Glomerular visceral epithelial cell (primary cell): ENCODE measurements around the gene SH3RF3.

ENCODE experiments used
- DNase-seq: peaks from one replicate; pipeline ENCODE4 v3.0.0-alpha.2; 2016; ENCODE audit errors: extremely low spot score

Gene SH3RF3

GRCh38 chr2:109538546-109538945 lies 409.5 kb downstream of the SH3RF3 start:
- peak; percentile 65 for DNase-seq

- no peak for DNase-seq
Measured at GRCh38 chr2:109542384-109542783, 413.4 kb downstream of the SH3RF3 start.

DNA sequence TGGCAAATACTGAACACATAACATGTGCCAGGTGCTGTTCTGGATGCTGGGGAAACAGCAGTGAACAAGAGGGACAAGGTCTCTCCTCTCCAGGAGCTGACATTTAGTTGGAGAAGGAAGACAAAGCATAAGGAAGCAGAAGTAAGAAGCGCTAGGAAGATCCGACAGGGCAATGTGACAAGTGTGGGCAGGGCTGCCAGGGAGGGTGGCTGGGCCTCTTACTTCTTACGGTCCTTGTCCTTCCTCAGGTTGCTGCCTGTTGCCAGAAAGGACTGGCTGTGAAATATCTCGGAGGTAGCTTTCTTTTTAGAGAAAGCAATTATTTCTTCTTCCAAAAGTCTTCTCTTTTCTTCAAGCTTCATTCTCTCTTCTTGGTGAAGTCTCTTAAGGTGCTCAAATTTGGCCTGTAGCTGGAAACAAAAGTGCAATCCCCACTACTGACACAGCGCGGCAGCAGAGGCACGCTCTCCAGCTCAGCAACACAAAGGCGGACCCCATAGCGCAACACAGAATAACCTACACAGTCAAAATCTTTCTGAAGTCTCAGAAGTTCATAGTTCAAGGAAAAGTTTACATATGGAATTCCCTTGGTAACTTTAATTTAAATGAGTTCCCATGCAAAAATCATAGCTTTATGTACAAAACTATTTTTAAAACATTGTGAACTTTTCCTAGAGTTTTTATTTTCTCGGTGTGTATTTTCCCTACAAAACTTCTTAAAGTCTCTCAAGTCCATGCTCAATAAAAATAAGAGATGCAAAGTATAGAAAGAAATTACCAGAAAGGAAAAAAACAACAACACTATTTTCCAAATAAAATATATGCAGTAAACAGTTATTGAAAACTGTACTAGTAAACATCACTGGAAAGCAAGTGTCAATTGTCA lies 417.1 kb downstream of the SH3RF3 start:
- peak; percentile 73 for DNase-seq

GRCh38 chr2:109547280-109547679 lies 418.3 kb downstream of the SH3RF3 start:
- DNase-seq = no peak

- no peak for DNase-seq
Measured at GRCh38 chr2:109549016-109549590, 420.1 kb downstream of the SH3RF3 start.
